Naive thymus-derived CD8-positive, alpha-beta T cell (primary cell): ENCODE results near the gene CHCT1. TPM values are rescaled to one million over a fixed set of nuclear protein-coding genes. Genes with fewer than 3 reads are reported as not detected.
A peak's percentile ranks its signal among the peaks of the same experiment; 100 is the strongest.
"Not testable (repeated sequence)": the region's sequence is repeated elsewhere in the genome, so short reads cannot be mapped to it uniquely, and the experiment has no call there.

Experiments used
- ATAC-seq, 2 donors: fragments of 150-1000 bp; cut with Tn5 transposase in 1 of 2; sonication (Bioruptor Pico), chemical (Tn5 transposase) in 1 of 2; 1 replicate in 1 of 2; 2 replicates in 1 of 2; pipeline ENCODE4 v1.10.0; 2021; ENCODE audit warnings: mild to moderate bottlenecking in 2 of 2, moderate library complexity in 2 of 2
- POLR2A ChIA-PET: fragments of 350-600 bp; sonication (Branson Sonifier 250); formaldehyde crosslinking; loops from one replicate; lab custom pipeline; 2021; ENCODE audit warnings: antibody characterized with exemption; lab: Charles Lee
- DNase-seq, 10 donors: peaks; one replicate each; pipeline versions ENCODE4 v3.0.0 to v3.0.0-alpha.2; 2020 to 2022
- H3K27ac Mint-ChIP-seq, 10 donors: one replicate each; pipeline ENCODE4 v1.8.0; 2020 to 2022; ENCODE audit warnings: mild to moderate bottlenecking in 10 of 10, mixed read lengths in 10 of 10, moderate library complexity in 4 of 10, inconsistent platforms in 1 of 10
- H3K27me3 Mint-ChIP-seq, 5 donors: one replicate each; pipeline ENCODE4 v1.8.0; 2021 to 2022; ENCODE audit warnings: mixed read lengths in 5 of 5
- H3K36me3 Mint-ChIP-seq, 3 donors: one replicate each; pipeline ENCODE4 v1.8.0; 2020 to 2022; ENCODE audit warnings: mixed read lengths in 3 of 3, mild to moderate bottlenecking in 2 of 3, inconsistent platforms in 1 of 3
- H3K4me1 Mint-ChIP-seq, 4 donors: one replicate each; pipeline ENCODE4 v1.8.0; 2021 to 2022; ENCODE audit warnings: mixed read lengths in 4 of 4
- H3K4me3 Mint-ChIP-seq, 10 donors: one replicate each; pipeline ENCODE4 v1.8.0; 2020 to 2022; ENCODE audit warnings: mild to moderate bottlenecking in 10 of 10, mixed read lengths in 10 of 10, moderate library complexity in 6 of 10, inconsistent platforms in 1 of 10
- H3K9me3 Mint-ChIP-seq, 9 donors: one replicate each; pipeline ENCODE4 v1.8.0; 2020 to 2022; ENCODE audit warnings: mixed read lengths in 9 of 9, mild to moderate bottlenecking in 3 of 9, inconsistent platforms in 1 of 9, moderate library complexity in 1 of 9
- polyA plus RNA-seq, 3 donors: library from polyadenylated mRNA; unstranded; fragments of 300-500 nt; fragmentation: Illumina TruSeq; gene quantifications; one replicate each; pipeline ENCODE4 v1.2.3, GENCODE V29; 2021
- total RNA-seq, 8 experiments: library from RNA in 2 of 8; stranded (reverse) in 2 of 8; gene quantifications; one replicate each; pipeline ENCODE4 v1.2.3 and lab custom pipeline; 2021 to 2026

CHCT1 gene
- total and polyA plus RNA-seq, 5 experiments from 2014 or later = not detected

DNA sequence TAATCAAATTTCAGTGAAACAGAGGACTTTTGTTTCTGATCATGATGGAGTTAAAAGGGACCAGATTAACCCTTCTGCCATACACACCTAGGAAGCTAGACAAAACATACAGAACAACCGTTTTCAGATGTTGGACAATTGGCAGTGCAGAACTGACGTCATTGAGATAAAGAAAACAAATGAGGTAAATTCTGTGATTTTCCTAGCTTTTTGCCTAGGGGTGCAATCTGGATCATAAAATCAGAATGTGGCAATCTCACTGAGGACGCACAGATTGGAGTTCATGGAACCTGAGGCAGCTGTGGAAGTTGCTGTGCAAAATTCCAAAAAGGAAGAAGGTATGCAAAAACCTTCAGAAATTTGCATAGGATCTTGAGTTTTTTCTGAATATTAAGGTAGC, 15.4 kb upstream of the CHCT1 start:
- Mint-ChIP-seq H3K27me3 (peaks cover 0 to 10% (median 0%) of the 10 kb centered on the region in 5 donors), H3K36me3 (no peaks in the 10 kb centered on the region), H3K4me3 (no peak overlapping the region), H3K27ac (no peak overlapping the region), H3K4me1 (no peaks in the 10 kb centered on the region), H3K9me3 (no peaks in the 10 kb centered on the region)
- POLR2A ChIA-PET = no interaction called here
- DNase-seq = no peak
- ATAC-seq = no peak

- peaks cover 0 to 10% (median 0%) of the 10 kb centered on the region in 5 donors for H3K27me3 Mint-ChIP-seq
- H3K4me1 Mint-ChIP-seq = no peaks in the 10 kb centered on the region
- ATAC-seq (no peak), DNase-seq (no peak)
- POLR2A ChIA-PET = no interaction called here
- H3K27ac Mint-ChIP-seq = no peak overlapping the region
- H3K36me3 Mint-ChIP-seq = no peaks in the 10 kb centered on the region
- no peak overlapping the region for H3K4me3 Mint-ChIP-seq
- H3K9me3 Mint-ChIP-seq = no peaks in the 10 kb centered on the region
Observed at GRCh38 chr17:60410001-60410400, 12.3 kb upstream of the CHCT1 start.

GRCh38 chr17:60412701-60413100, 9.6 kb upstream of the CHCT1 start:
- Mint-ChIP-seq H3K27me3 (peaks cover 0 to 4% (median 0%) of the 10 kb centered on the region in 5 donors), H3K4me3 (no peak overlapping the region), H3K9me3 (no peaks in the 10 kb centered on the region), H3K4me1 (no peaks in the 10 kb centered on the region), H3K36me3 (no peaks in the 10 kb centered on the region), H3K27ac (peak overlapping the region in 1 of 10 donors; percentile 17)
- POLR2A ChIA-PET = no interaction called here
- DNase-seq (no peak), ATAC-seq (no peak)

DNA sequence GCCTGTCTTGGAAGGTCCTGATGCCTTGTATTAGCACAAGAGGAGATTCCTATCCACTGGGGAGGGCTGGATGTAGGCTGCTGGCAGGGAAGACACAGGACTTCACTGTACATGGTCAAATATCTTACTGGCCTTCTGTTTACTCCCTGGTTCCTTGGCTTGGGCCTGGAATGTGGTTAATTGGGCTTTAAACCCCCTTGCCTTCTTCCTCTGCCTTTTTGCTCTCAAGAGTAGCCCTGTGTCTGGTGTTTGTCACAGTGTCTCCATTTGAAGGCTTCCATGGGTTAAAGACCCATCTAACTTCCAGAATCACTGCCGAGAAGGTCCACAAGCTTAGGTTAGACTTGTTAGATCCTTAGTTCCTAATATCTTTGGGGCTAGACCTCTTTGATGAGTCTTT, 7.1 kb upstream of the CHCT1 start:
- peaks cover 0 to 2% (median 0%) of the 10 kb centered on the region in 5 donors for H3K27me3 Mint-ChIP-seq
- no peak overlapping the region for H3K4me3 Mint-ChIP-seq
- H3K9me3 Mint-ChIP-seq = no peaks in the 10 kb centered on the region
- ATAC-seq (no peak), DNase-seq (no peak)
- no peak overlapping the region for H3K27ac Mint-ChIP-seq
- peaks cover 0 to 2% (median under 1%) of the 10 kb centered on the region in 4 donors for H3K4me1 Mint-ChIP-seq
- H3K36me3 Mint-ChIP-seq = no peaks in the 10 kb centered on the region
- POLR2A ChIA-PET = no interaction called here

GRCh38 chr17:60416368-60416925, 5.8 kb upstream of the CHCT1 start:
- no peak for ATAC-seq
- Mint-ChIP-seq H3K27me3 (no peaks in the 10 kb centered on the region), H3K36me3 (no peaks in the 10 kb centered on the region), H3K4me3 (no peak overlapping the region), H3K27ac (no peak overlapping the region), H3K9me3 (no peaks in the 10 kb centered on the region), H3K4me1 (peaks cover 5 to 7% (median 5%) of the 10 kb centered on the region in 4 donors)
- DNase-seq = no peak
- POLR2A ChIA-PET = no interaction called here

DNA sequence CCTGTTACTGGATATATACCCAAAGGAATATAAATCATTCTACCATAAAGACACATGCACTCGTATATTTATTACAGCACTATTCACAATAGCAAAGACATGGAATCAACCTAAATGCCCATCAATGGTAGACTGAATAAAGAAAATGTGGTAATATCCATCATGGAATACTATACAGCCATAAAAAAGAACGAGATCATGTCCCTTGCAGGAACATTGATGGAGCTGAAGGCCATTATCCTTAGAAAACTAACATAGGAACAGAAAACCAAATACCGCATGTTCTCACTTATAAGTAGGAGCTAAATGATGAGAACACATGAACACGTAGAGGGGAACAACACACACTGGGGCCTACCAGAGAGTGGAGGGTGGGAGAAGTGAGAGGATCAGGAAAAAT, 3.3 kb upstream of the CHCT1 start:
- H3K9me3 Mint-ChIP-seq, H3K27me3 Mint-ChIP-seq, ATAC-seq, H3K36me3 Mint-ChIP-seq, H3K27ac Mint-ChIP-seq, DNase-seq, H3K4me1 Mint-ChIP-seq: not testable (repeated sequence)
- H3K4me3 Mint-ChIP-seq = peak overlapping the region in 1 of 10 donors; percentile 13
- POLR2A ChIA-PET = interaction anchor here (1.0 kb wide), 1 partner anchor 27 kb away, joined by 3 read pairs; no protein-coding TSS in a partner anchor

GRCh38 chr17:60419875-60420274, 2.4 kb upstream of the CHCT1 start:
- DNase-seq, H3K4me1 Mint-ChIP-seq, H3K27me3 Mint-ChIP-seq, ATAC-seq, H3K4me3 Mint-ChIP-seq, H3K36me3 Mint-ChIP-seq, POLR2A ChIA-PET, H3K27ac Mint-ChIP-seq, H3K9me3 Mint-ChIP-seq: not testable (repeated sequence)

- peaks cover 5 to 9% (median 7%) of the 10 kb centered on the region in 4 donors for H3K4me1 Mint-ChIP-seq
- peak overlapping the region; percentile 74 to 90 (median 84) for H3K4me3 Mint-ChIP-seq
- ATAC-seq = peak; percentile 95
- peak overlapping the region; percentile 72 to 93 (median 86) for H3K27ac Mint-ChIP-seq
- H3K9me3 Mint-ChIP-seq = no peaks in the 10 kb centered on the region
- POLR2A ChIA-PET = no interaction called here
- DNase-seq = peak; percentile 47 to 83 (median 69)
- H3K36me3 Mint-ChIP-seq = no peaks in the 10 kb centered on the region
- H3K27me3 Mint-ChIP-seq = no peaks in the 10 kb centered on the region
Observed at GRCh38 chr17:60421273-60422161, 772 bp upstream of the CHCT1 start.

DNA sequence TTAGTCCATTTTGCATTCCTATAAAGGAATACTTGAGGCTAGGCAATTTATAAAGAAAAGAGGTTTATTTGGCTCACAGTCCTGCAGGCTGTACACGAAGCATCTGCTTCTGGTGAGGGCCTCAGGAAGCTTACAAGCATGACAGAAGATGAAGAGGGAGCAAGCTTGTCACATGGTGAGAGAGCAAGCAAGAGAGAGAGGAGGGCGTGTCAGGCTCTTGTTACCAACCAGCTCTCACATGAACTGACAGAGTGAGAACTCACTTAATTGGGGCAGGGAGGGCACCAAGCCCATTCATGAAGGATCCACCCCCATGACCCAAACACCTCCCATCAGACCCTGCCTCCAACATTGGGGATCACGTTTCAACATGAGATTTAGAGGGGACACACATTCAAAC, 1.6 kb downstream of the CHCT1 start:
- Mint-ChIP-seq H3K4me1 (peaks cover 5 to 9% (median 7%) of the 10 kb centered on the region in 4 donors), H3K4me3 (no peak overlapping the region), H3K27ac (peak overlapping the region in 1 of 10 donors; percentile 73), H3K36me3 (no peaks in the 10 kb centered on the region), H3K27me3 (peaks cover 0 to 1% (median 0%) of the 10 kb centered on the region in 5 donors), H3K9me3 (no peaks in the 10 kb centered on the region)
- ATAC-seq = no peak
- POLR2A ChIA-PET = no interaction called here
- no peak for DNase-seq

DNA sequence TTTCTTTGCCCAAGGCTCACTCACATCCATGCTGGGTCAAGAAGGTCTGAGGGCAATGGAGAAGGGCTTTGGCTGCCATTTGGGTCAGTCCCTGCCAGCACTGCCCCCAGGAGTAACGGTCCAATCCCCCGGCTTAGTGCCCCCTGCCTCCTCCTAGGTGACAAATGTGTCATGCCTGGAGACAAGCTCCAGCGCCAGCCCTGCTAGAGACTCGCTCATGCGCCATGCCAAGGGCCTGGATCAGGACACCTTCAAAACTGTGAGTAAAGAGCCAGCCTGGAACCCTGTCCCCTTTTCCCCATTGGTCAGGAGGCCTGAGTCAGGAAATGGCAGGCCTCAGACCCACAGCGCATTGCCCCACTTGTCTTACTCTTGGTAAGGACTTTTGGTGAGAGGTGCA, 3.3 kb downstream of the CHCT1 start:
- Mint-ChIP-seq H3K36me3 (no peaks in the 10 kb centered on the region), H3K27me3 (peaks cover 0 to 1% (median 0%) of the 10 kb centered on the region in 5 donors), H3K4me1 (peaks cover 5 to 9% (median 6%) of the 10 kb centered on the region in 4 donors), H3K9me3 (no peaks in the 10 kb centered on the region), H3K4me3 (no peak overlapping the region), H3K27ac (no peak overlapping the region)
- DNase-seq (no peak), ATAC-seq (no peak)
- POLR2A ChIA-PET = no interaction called here

- DNase-seq = no peak
- no peak overlapping the region for H3K4me3 Mint-ChIP-seq
- no peak for ATAC-seq
- H3K36me3 Mint-ChIP-seq = no peaks in the 10 kb centered on the region
- H3K9me3 Mint-ChIP-seq = no peaks in the 10 kb centered on the region
- POLR2A ChIA-PET = no interaction called here
- H3K4me1 Mint-ChIP-seq = peaks cover 0 to 4% (median 1%) of the 10 kb centered on the region in 4 donors
- H3K27me3 Mint-ChIP-seq = peaks cover 0 to 1% (median 0%) of the 10 kb centered on the region in 5 donors
- no peak overlapping the region for H3K27ac Mint-ChIP-seq
Observed at GRCh38 chr17:60426596-60426995, 4.3 kb downstream of the CHCT1 start.

DNA sequence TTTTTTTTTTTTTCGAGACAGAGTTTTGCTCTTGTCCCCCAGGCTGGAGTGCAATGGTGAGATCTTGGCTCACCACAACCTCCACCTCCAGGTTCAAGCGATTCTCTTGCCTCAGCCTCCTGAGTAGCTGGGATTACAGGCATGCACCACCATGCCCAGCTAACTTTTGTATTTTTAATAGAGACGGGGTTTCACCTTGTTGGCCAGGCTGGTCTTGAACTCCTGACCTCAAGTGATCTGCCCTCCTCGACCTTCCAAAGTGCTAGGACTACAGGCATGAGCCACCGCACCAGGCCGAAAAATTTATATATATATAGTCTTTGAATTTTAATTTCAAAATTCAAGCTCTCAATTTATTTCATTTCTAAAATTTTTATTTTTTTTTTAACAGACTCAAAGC, 6.2 kb downstream of the CHCT1 start:
- not testable (repeated sequence) for H3K27ac Mint-ChIP-seq, ATAC-seq, H3K27me3 Mint-ChIP-seq, H3K4me3 Mint-ChIP-seq, H3K36me3 Mint-ChIP-seq, H3K9me3 Mint-ChIP-seq, H3K4me1 Mint-ChIP-seq, DNase-seq
- POLR2A ChIA-PET = interaction anchor here (0.7 kb wide), 1 partner anchor 69 kb away, joined by 3 read pairs; no protein-coding TSS in a partner anchor

DNA sequence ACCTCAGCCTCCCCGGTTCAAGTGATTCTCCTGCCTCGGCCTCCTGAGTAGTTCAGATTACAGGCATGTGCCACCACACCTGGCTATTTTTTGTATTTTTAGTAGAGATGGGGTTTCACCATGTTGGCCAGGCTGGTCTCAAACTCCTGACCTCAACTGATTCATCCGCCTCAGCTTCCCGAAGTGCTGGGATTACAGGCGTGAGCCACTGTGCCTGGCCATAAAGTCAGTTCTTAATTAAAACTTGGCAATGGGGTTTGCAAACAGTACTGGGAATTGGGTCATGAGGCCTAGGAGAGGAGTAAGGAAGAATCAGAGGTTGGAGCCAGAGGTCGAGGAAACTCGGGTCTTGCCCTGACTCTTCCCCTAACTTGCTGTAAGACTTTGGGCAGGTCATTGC, 8.3 kb downstream of the CHCT1 start:
- H3K27ac Mint-ChIP-seq, H3K27me3 Mint-ChIP-seq, H3K36me3 Mint-ChIP-seq, POLR2A ChIA-PET, H3K4me3 Mint-ChIP-seq, ATAC-seq, DNase-seq, H3K4me1 Mint-ChIP-seq, H3K9me3 Mint-ChIP-seq: not testable (repeated sequence)
